Spinal cord (tissue), 10 donors: Measurements from ENCODE around the gene PARM1. TPM values are rescaled to one million over a fixed set of nuclear protein-coding genes. Genes with fewer than 3 reads are reported as not detected.

Experiments
- DNase-seq, 6 donors: peaks; one replicate each; pipeline versions ENCODE4 v3.0.0 to v3.0.0-alpha.2; 2013 to 2015; ENCODE audit warnings: low spot score in 6 of 6, low read depth in 4 of 6
- H3K27ac ChIP-seq: one replicate; pipeline ENCODE4 v1.5.1; 2013; ENCODE audit warnings: low read depth, low read length, control low read depth
- H3K27me3 ChIP-seq: one replicate; pipeline ENCODE4 v1.6.1; 2013; ENCODE audit warnings: low read length; ENCODE audit not compliant: control insufficient read depth, insufficient read depth
- H3K36me3 ChIP-seq: one replicate; pipeline ENCODE4 v1.6.1; 2013; ENCODE audit warnings: low read length; ENCODE audit not compliant: control insufficient read depth, insufficient read depth
- H3K4me1 ChIP-seq: one replicate; pipeline ENCODE4 v1.6.1; 2013; ENCODE audit warnings: low read length; ENCODE audit not compliant: control insufficient read depth, insufficient read depth
- H3K4me3 ChIP-seq: one replicate; pipeline ENCODE4 v1.5.1; 2013; ENCODE audit warnings: low read depth, low read length, control low read depth
- H3K9me3 ChIP-seq: one replicate; pipeline ENCODE4 v1.6.1; 2013; ENCODE audit warnings: low read length; ENCODE audit not compliant: control insufficient read depth, insufficient read depth
- WGBS: methylation state at CpG from one replicate; pipeline ENCODE4 v1.1.5; 2013; ENCODE audit warnings: missing lambda C conversion rate; ENCODE audit not compliant: insufficient coverage; 5-methylcytosine and 5-hydroxymethylcytosine counted together
- polyA plus RNA-seq, 2 donors: library from polyadenylated mRNA; unstranded; fragments of 120-200 nt; gene quantifications; one replicate each; pipeline ENCODE4 v1.2.1, GENCODE V29; 2013; ENCODE audit not compliant: insufficient read length in 2 of 2
- total RNA-seq, 2 donors: library from RNA; depleted of rRNA in 1 of 2; stranded (reverse); fragments of 120-200 nt in 1 of 2; fragments of >200 nt in 1 of 2; gene quantifications; one replicate each; pipeline versions ENCODE4 v1.2.3 to v1.2.4, GENCODE V29; 2013 to 2014
- donor health status: healthy.

PARM1 gene
- total and polyA plus RNA-seq, 4 donors, result 12.2 to 31.2 (median 15.6) TPM

GRCh38 chr4:75071317-75071716 lies 138.4 kb downstream of the PARM1 start:
- no peaks in the 10 kb centered on the region for H3K27me3 ChIP-seq
- H3K4me1 ChIP-seq, result no peaks in the 10 kb centered on the region
- no peaks in the 10 kb centered on the region for H3K9me3 ChIP-seq
- 80% methylated on average over 1 of the region's 4 CpGs for WGBS
- no peak overlapping the region for H3K4me3 ChIP-seq
- H3K27ac ChIP-seq, result no peak overlapping the region
- no peaks in the 10 kb centered on the region for H3K36me3 ChIP-seq
- DNase-seq, result no peak

GRCh38 chr4:75080888-75081287 lies 148.0 kb downstream of the PARM1 start:
- 82% methylated on average over 1 of the region's 2 CpGs for WGBS
- no peaks in the 10 kb centered on the region for H3K27me3 ChIP-seq
- H3K4me3 ChIP-seq, result no peak overlapping the region
- H3K36me3 ChIP-seq, result no peaks in the 10 kb centered on the region
- no peaks in the 10 kb centered on the region for H3K9me3 ChIP-seq
- no peaks in the 10 kb centered on the region for H3K4me1 ChIP-seq
- no peak overlapping the region for H3K27ac ChIP-seq
- no peak for DNase-seq

GRCh38 chr4:75081561-75081960 lies 148.6 kb downstream of the PARM1 start:
- Histone ChIP-seq H3K4me3 (no peak overlapping the region), H3K36me3 (no peaks in the 10 kb centered on the region), H3K4me1 (no peaks in the 10 kb centered on the region), H3K9me3 (no peaks in the 10 kb centered on the region), H3K27ac (no peak overlapping the region), H3K27me3 (no peaks in the 10 kb centered on the region)
- DNase-seq, result no peak
- 100% methylated on average over 1 of the region's 1 CpG for whole genome bisulfite sequencing

- H3K27ac ChIP-seq, result no peak overlapping the region
- no peaks in the 10 kb centered on the region for H3K36me3 ChIP-seq
- no peaks in the 10 kb centered on the region for H3K9me3 ChIP-seq
- WGBS, result 100% methylated on average over 1 of the region's 1 CpG
- H3K4me3 ChIP-seq, result no peak overlapping the region
- H3K4me1 ChIP-seq, result no peaks in the 10 kb centered on the region
- no peak for DNase-seq
- no peaks in the 10 kb centered on the region for H3K27me3 ChIP-seq
Measured at GRCh38 chr4:75087416-75087815, 154.5 kb downstream of the PARM1 start.

GRCh38 chr4:75087865-75088264 lies 154.9 kb downstream of the PARM1 start:
- H3K4me3 ChIP-seq, result no peak overlapping the region
- no peaks in the 10 kb centered on the region for H3K4me1 ChIP-seq
- H3K36me3 ChIP-seq, result no peaks in the 10 kb centered on the region
- 79% methylated on average over 1 of the region's 2 CpGs for WGBS
- DNase-seq, result no peak
- no peaks in the 10 kb centered on the region for H3K27me3 ChIP-seq
- H3K27ac ChIP-seq, result no peak overlapping the region
- no peaks in the 10 kb centered on the region for H3K9me3 ChIP-seq

- DNase-seq, result no peak
- no peaks in the 10 kb centered on the region for H3K9me3 ChIP-seq
- 73% methylated on average over 1 of the region's 4 CpGs for WGBS
- H3K4me3 ChIP-seq, result no peak overlapping the region
- H3K27ac ChIP-seq, result no peak overlapping the region
- H3K27me3 ChIP-seq, result no peaks in the 10 kb centered on the region
- no peaks in the 10 kb centered on the region for H3K4me1 ChIP-seq
- H3K36me3 ChIP-seq, result no peaks in the 10 kb centered on the region
Measured at GRCh38 chr4:75089206-75089605, 156.3 kb downstream of the PARM1 start.

- Histone ChIP-seq H3K36me3 (no peaks in the 10 kb centered on the region), H3K27me3 (no peaks in the 10 kb centered on the region), H3K4me1 (no peaks in the 10 kb centered on the region), H3K4me3 (no peak overlapping the region), H3K9me3 (peaks cover 1% of the 10 kb centered on the region), H3K27ac (no peak overlapping the region)
- WGBS, result 94% methylated on average over 2 of the region's 3 CpGs
- no peak for DNase-seq
Measured at GRCh38 chr4:75099321-75099720, 166.4 kb downstream of the PARM1 start.

Other genes with a start within 250 kb of the PARM1 start
- gene BTC, start 138.6 kb upstream of the PARM1 start, total RNA-seq, result 1 to 10 TPM; 1.4 to 3.7 TPM
- gene BTC, start 138.6 kb upstream of the PARM1 start, polyA plus RNA-seq, result under 1 TPM; 0.51 to 0.84 TPM